HG03135 (cell line): ENCODE results near the gene ANXA2.
A peak's percentile ranks its signal among the peaks of the same experiment; 100 is the strongest.
"Not testable (repeated sequence)": the region's sequence is repeated elsewhere in the genome, so short reads cannot be mapped to it uniquely, and the experiment has no call there.

ENCODE experiments used
- ATAC-seq: cut with Tn5 transposase; IDR thresholded peaks from one replicate; pipeline ENCODE4 v1.9.1; 2021; ENCODE audit warnings: mild to moderate bottlenecking, moderate library complexity; ENCODE audit not compliant: unreplicated experiment

The ANXA2 gene

DNA sequence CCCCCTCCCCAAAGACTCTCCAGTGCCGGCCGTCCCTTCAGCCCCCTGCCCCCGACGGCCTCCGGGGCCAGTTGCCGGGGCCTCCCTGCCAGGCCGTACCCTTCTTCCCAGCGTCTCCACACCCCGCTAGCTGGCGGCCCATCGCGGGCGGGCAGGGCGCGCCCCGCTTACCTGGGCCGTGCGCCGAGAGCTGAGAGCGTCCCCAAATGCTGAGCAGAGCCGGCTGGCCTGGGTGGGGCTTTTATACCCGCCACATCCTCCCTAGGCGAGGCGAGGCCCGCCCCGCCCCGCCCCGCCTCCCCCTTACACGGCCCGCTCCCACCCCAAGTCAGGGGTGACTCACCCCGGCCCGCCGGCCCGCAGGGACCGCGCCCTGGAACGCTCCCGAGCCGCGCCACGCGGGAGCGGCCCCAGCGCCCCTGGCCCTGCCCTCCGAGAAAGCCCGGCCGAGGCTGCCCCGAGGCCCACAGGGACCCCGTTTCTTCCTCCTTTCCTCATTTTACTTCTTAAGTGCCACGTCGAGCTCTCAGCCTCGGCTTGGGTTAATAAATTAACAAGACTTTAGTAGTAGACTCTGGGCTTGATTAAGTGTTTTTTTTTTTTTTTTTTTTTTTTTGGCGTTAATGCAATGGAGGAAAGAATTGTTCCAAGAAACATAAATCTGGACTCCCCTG is at the start of gene ANXA2:
ANXA2 (minus strand) TSS at position 215 of the 674 bp plus-strand sequence. CDS start 11,911 bp downstream, outside the sequence.
- peak; percentile 73 for ATAC-seq

DNA sequence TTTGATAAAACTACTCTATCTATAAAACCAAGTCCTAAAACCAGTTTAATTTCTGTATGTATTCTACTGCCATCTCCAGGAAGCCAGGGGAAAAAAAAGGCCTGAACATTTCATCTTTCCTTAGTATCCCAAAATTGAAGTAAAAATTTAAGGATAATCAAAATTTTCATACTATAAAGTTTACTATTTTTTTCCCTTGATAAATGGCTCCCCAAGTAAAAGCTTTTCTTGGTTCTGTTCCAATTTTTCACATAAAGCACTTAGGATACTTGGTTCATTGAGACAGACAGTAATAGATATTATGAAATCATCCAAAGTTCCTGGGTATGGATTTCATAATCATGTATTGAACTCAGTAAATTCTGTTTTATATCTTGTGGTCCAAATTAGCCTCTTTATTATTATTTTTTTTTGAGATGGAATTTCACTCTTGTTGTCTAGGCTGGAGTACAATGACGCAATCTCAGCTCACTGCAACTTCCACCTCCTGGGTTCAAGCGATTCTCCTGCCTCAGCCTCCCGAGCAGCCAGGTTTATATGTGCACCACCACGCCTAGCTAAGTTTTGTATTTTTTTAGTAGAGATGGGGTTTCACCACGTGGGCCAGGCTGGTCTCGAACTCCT is 46.6 kb upstream of the ANXA2 start:
- no peak for ATAC-seq

DNA sequence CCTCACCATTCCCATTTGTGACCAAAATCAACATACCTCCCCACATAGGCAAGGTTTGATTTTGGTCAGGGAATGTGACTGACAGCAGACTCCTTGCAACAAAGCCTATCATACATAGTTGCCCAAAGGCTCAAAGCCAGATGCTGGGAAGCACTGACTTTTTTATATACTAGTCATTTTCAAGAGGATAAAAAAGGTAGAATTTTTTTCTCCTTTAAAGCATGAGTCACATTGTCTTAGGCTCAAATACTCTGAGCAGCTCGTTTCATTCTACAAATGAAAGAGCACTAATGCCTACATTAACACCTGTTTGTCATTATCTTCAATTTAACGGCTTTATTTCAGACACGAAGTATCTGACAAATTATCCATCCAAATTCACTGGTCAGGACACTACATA is 45.0 kb upstream of the ANXA2 start:
- ATAC-seq, result no peak

DNA sequence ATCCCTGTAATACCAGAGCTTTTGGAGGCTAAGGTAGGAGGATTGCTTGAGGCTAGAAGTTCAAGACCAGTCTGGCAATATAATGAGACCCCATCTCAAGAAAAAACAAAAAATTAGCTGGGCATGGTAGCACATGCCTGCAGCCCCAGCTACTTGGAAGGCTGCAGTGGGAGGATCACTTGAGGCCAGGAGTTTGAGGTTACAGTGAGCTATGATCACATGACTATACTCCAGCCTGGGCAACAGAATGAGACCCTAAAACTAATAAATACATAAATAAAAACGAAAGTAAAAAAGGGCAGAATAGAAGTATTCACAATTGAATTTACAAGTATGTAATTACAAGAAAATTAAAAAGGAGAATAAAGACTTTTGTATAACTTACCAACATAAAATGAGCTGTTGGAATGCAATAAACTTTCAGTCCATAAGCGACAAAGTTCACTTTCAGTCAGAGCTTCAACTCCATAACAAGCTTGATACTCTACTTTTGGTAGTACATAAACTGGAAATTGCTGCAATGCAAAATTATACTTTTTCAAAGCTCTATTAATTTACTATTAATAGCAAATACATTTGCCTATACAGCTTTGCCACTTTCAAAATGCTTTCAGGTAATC is 44.4 kb upstream of the ANXA2 start:
- ATAC-seq, result no peak

DNA sequence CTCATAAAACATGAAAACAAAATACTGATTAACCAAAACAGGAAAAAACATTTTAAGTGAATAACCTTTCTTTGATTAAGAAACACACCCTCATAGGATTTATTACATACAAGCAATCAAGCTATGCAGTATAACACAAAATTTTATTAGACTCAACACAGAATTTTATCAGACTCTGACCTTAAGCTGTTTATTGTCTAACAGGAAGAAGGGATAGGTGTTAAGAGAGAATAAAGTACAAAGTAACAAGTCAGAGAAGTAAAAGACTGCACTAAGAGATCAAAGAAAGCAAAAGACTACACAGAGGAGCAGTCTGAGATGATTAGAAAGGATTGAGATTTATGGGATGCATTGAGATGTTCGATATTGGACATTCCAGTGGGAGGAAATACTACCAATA is 43.5 kb upstream of the ANXA2 start:
- no peak for ATAC-seq

DNA sequence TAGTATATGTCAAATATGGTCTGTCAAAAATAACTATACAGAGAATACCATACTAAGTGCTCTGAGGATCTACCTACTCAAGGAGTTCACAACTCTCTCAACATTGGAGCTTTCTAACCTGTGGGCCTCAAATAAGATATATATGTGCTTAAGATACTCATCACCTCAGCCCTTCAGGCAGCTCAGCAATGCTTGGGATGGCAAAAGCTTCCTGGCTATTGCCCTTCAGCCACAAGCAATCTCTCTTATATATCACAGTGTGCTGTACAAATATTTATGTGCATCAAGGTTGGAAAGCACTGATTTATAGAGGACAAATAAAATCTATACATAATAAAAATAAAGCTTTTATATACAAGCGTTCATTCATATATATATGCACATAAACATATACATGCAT is 40.9 kb upstream of the ANXA2 start:
- no peak for ATAC-seq

DNA sequence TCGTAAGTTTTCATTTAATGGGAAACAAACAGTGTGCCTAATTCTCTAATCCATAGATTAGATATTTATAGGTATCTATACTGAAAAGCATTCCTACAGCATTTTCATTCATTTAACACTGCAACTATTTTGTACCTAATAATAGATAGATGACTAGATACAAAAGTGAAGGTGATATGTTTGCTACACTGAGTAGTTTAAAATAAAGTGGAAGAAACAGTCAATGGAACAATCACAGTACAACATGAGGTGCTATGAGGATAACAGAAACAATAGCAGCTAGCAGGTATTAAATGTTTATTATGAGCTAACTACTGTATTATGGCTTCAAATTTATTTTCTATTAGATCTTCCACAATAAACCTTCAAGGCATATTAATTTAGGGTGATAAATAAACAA is 31.1 kb upstream of the ANXA2 start:
- ATAC-seq, result no peak

DNA sequence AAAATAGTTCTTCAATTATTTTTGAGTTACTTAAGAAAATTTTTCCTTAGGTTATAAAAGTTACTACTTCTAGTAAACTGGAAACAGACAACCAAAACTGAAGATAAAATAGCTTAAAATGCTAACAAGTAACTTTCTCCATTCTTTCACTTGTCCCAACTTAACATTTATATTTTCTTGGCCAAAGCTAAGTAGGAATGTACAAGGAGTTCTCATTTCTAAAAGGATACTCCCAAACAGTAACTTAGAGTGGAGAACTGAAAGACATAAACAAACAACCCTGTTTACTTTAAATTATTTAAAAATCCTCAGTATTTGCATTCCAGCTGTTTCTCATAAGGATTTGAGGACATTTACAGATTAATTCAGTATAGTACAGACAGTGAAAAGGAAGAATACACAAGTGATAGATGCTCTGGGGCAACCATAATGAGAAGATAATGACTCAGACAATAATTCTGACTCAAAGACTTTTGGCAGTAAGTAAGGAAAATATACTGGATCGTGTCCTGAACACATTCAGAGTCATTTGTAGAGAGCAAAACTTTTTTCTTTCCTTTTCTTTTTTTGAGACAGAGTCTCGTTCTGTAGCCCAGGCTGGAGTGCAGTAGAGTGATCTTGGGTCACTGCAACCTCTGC is 29.2 kb upstream of the ANXA2 start:
- ATAC-seq, result no peak

DNA sequence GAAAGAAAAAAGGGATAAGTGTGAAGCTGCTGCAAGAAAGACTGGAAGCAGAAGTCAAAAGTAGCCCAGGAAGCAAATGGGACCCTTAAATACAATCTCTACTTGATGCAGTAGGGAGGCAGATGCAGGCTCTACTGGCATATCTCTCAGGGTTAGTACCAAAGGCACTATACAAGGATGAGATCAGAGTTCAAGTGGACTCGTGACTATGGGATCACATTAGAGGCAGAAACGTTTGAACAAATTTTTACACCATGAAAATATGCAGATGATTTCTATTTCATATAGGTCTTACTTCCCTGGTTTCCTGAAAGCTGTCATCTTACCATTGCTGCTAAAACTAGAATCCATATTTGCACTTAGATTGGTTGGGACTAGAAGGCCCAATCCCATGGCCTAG is 27.7 kb upstream of the ANXA2 start:
- ATAC-seq, result no peak

DNA sequence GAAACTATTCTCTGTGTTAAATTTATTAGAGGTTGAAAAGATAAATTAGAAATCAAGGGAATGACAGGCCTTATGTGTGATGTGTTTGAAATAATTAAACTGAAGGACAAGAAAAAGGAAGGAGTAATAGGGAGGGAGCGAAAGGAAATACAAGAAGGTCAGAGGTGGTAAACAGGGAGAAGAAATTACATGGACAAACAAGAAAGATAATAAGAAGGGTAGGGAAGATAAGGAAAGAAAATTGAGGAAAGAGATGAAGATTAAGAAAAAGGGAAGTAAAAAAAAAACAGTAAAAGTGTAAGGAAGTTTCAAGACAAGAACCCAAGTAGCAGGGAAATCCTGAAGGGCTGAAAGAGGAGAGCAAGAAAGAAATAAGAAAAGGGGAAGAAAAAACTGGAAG is 26.2 kb upstream of the ANXA2 start:
- no peak for ATAC-seq

DNA sequence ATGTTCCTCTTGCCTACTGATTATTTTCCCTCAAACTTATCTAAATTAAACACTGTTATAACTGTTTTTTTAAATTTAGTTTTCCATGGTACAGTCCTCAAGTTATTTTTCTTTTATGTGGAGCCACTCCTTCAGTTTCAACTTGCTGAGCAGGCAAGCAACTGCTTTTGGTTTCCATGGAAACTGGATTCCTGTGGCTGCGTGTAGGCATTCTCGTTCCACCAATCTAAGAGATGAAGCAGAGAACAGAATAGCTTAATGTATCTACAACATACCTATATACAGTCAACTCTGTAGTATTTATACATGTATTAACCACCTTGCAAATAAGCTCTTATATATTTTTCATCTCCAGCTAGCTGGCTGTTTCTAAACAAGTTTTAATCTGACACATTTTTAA is 25.8 kb upstream of the ANXA2 start:
- no peak for ATAC-seq

DNA sequence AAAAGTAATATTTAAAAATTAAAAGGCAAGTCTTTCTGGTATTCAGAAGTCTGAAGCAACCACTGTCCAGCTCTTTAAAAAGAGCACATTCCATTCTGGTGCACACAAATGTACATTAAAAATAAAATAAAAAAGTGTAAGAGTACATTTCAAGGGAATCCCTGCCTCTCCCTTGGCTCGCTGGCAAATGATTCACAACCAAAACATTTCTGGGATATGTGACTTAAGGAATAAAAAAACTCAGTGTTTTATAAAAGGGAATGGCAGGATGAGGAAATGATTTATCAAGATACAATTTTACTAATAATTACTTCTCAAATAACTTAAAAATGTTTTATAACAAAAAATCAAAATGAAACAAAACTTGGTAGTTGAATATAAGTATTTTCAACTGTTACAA is 23.8 kb upstream of the ANXA2 start:
- no peak for ATAC-seq

DNA sequence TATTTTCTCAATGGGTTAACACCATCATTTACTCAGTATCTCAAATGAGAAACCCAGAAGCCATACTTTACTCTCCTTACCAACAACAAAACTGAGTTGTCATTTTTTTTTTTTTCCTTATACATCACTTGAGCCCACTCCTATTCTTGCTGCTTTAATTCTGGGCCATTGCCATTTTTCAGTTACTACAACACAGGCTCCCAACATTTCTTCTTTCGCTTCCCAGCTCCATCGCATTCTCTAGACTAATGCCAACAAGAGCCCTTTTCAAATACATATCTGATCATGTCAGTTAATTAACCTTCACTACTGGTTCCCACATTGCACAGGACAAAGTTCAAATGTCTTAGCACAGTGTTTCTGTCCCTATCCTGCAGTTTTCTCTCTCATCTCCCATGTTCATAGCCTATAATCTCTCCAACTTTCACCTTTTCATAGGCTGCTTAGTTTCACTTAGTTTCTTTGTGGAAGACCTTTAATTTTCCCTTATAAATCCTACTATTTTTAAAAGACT is 22.5 kb upstream of the ANXA2 start:
- no peak for ATAC-seq

DNA sequence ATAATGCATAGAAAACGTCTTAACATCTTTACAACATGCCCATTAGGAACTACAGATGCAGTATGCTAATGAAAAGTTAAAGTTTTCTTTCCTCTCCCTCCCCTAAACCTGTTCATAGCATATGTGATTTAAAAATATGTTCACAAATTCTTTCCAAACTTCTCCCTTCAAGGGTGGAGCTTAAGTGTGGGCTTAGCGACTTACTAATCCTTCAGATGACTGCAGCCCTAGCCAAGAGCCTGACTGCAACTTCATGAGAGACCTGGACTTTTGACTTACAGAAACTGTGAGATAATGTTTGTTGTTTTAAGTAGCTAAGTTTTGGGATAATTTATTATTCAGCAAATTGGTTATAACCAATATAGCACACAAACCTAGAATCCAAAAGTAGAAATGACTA is 22.0 kb upstream of the ANXA2 start:
- ATAC-seq, result no peak

DNA sequence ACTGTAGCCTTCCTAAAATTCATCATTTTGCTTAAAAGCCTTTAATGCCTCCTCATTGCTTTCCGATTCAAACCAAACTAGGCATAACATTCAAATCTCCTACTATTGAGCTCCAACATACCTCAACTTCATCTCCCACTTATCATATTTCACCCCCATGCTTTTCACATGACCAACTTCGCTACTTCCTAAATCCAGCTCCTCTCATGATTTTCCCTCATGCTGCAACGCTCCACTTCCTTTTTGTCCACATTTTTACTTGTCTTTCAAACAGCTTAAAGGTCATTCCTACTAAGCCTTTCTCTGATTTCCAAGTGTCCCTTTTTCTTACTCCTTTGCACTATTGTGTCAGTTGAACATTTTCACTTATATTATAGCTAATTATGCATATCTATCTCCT is 20.3 kb upstream of the ANXA2 start:
- no peak for ATAC-seq

DNA sequence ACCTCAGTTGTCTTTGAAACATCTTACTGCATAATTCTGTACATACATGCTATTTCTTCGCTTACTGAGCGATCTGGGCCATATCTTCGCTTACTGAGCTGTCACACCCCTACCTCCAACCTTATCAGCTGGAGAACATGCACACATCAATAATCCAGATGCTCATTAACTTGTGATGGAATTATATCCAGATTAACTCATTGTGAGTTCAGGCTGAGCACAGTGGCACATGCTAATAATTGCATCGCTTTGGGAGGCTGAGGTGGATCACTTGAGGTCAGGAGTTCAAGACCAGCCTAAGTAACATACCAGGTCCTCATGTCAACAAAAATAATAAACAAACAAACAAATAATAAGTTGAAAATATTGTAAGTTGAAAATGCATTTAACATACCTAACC is 19.3 kb upstream of the ANXA2 start:
- no peak for ATAC-seq

DNA sequence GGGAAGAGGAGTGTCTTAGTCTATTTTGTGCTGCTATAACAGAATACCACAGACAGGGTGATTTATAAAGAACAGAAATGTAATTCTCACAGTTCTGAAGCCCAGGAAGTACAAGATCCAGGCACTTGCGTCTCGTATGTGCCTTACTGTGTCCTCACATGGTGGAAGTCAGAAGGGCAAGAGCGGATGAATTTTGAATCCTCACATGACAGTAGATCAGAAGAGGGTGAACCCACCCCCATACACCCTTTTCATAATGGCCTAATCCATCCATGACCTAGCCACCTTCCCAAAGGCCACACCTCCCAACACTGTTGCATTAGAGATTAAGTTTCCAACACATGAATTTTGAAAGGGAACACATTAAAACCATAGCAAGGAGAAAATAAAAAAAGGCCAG is 18.7 kb upstream of the ANXA2 start:
- ATAC-seq, result no peak

DNA sequence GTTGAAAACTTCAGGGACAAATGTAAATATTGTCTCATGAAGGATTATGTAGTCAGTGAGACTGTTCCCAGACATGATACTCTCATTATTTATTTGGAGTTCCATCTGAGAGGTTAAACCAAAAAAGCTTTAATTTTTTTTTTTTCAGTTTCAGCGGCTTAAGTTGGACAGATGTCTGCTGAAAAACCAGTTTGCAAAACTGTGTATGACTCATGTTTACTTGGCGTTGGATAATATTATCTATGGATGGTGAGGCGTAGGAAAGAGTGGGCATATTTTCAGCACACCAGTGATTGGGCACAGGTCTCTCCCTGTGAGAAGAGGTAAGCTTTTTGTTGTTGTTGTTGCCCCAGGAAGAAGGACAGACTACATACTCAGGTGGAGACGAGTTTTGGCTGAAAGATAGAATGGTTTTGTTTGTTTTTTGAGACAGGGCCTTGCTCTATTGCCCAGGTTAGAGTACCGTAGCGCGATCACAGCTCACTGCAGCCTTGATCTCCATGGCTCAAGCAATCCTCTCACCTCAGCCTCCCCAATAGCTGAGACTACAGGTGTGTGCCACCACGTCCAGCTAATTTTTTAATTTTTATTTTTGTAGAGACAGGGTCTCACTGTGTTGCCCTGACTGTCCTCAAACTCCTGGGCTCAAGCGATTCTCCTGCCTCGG is 16.4 kb upstream of the ANXA2 start:
- ATAC-seq, result no peak

DNA sequence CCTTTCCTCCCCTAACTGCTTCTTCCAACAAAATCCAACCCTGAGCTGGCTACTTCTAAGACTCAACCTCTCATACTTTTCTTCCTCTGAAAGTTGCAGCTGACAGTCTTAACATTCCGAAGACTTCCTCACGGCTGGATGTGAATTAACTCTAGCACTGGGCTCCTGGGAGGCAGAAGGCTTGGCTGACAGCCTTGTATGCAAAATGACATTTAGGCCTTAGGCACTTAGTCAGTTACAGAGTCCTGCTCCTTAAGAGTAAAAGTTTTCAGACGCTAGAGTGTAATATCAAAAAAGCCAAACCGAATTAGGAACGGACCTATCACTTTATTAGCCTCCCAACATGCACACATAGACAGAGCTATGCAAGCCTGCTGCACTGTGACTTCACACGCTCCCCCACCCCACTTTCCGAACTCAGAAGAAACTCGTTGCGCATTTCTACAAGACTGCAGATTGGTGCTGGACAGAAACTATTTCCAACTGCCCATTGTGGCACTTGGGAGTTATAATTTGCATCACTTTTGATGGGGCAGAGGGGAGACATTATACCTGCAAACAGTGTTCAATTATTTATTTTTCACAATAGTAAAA is 15.5 kb upstream of the ANXA2 start:
- ATAC-seq, result no peak

DNA sequence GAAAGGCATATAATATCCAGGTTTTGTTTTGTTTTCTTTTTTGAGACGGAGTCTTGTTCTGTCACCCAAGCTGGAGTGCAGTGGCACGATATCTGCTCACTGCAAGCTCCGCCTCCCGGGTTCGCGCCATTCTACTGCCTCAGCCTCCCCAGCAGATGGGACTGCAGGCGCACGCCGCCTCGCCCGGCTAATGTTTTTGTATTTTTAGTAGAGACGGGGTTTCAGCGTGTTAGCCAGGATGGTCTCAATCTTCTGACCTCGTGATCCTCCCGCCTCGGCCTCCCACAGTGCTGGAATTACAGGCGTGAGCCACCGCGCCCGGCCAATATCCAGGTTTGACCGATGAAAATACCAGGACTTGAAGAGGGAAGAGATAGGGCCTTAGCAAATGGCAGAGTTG is 15.0 kb upstream of the ANXA2 start:
- not testable (repeated sequence) for ATAC-seq
